Memory B cell (primary cell): ENCODE data around the gene HEBP1.

ENCODE experiments used
- ATAC-seq: fragments of 150-1000 bp; cut with Tn5 transposase; 2 replicates; pipeline ENCODE4 v1.10.0; 2021; ENCODE audit warnings: low read depth, mild to moderate bottlenecking, moderate library complexity
- DNase-seq, 2 donors: peaks; one replicate each; pipeline ENCODE4 v3.0.0; 2022; ENCODE audit warnings: low spot score in 2 of 2
- H3K27ac Mint-ChIP-seq: one replicate; pipeline ENCODE4 v1.8.0; 2022; ENCODE audit warnings: mild to moderate bottlenecking, moderate library complexity, mixed read lengths
- H3K27me3 Mint-ChIP-seq: one replicate; pipeline ENCODE4 v1.8.0; 2022; ENCODE audit warnings: mixed read lengths
- H3K36me3 Mint-ChIP-seq: one replicate; pipeline ENCODE4 v1.8.0; 2022; ENCODE audit warnings: mild to moderate bottlenecking, mixed read lengths
- H3K4me1 Mint-ChIP-seq: one replicate; pipeline ENCODE4 v1.8.0; 2022; ENCODE audit warnings: mixed read lengths
- H3K4me3 Mint-ChIP-seq: one replicate; pipeline ENCODE4 v1.8.0; 2022; ENCODE audit warnings: mild to moderate bottlenecking, moderate library complexity, mixed read lengths
- H3K9me3 Mint-ChIP-seq: one replicate; pipeline ENCODE4 v1.8.0; 2022; ENCODE audit warnings: mixed read lengths

HEBP1 gene

DNA sequence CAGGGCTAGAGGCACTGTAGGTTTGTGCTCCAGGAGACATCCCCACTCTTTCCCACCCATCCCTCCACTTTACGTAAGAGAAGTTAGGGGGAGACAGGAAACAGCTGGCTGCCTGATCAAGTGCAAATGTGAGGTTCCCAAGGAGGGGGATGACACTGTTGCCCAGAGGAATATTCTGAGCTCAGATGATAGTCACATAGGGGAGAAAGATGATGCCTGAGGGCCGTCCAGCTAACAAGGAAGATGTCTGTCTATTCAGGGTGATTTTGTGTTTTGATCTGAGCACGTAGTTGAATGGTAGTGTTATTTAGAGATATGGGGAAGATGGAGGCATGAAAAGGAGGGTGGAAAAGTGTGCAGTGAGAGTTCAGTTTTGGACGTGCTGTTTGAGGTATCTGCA, 34.2 kb downstream of the HEBP1 start:
- peaks cover 11% of the 10 kb centered on the region for H3K27me3 Mint-ChIP-seq
- ATAC-seq (no peak), DNase-seq (no peak)
- H3K9me3 Mint-ChIP-seq = no peaks in the 10 kb centered on the region
- peaks cover 14% of the 10 kb centered on the region for H3K36me3 Mint-ChIP-seq
- no peaks in the 10 kb centered on the region for H3K4me1 Mint-ChIP-seq
- no peak overlapping the region for H3K27ac Mint-ChIP-seq
- H3K4me3 Mint-ChIP-seq = no peak overlapping the region

DNA sequence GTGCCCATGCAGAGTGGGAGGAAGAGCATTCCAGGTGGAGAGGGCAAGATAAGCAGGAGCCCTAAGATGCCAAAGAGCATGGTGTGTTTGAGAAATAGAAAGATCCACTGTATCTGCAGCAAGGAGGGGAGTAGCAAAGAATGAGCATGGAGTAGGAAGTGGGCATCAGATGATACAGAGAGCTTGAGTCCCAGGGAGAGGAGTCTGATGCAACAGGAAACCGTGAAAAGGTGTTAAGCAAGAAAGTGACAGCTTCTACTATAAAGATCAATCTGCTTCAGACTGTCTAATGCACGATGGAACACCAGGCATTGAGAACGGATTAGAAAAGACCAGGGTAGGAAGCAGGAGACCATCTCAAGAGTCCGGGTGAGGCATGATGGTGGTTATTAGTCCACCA, 35.8 kb downstream of the HEBP1 start:
- Mint-ChIP-seq H3K4me1 (no peaks in the 10 kb centered on the region), H3K9me3 (no peaks in the 10 kb centered on the region), H3K27ac (no peak overlapping the region), H3K36me3 (peaks cover 11% of the 10 kb centered on the region), H3K27me3 (peaks cover 11% of the 10 kb centered on the region), H3K4me3 (no peak overlapping the region)
- ATAC-seq = no peak
- DNase-seq = no peak

DNA sequence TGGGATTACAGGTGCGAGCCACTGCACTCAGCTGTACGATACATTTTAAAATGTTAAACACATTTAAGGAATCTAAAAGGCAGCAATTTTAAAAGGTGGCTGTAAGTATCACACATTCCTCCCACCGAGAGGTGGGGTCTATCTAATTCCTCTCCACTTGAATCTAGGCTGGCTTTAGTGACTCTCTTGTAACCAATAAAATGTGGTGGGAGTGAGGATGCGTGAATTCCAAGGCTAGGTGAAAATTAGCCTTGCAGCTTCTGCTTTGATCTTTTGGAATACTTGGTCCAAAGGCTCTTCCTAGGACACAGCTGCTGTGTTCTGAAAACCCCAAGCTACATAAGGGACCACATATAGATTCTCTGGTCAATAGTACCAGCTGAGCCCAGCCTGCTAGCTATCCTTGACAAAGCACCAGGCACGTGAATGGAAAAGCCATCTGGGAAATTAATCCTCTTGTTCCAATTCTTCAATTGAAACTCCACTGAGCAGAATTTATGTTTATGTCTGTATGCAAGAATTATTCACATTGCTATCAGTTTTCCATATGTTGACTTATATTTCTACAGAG, 39.3 kb downstream of the HEBP1 start:
- no peak overlapping the region for H3K27ac Mint-ChIP-seq
- H3K4me3 Mint-ChIP-seq = no peak overlapping the region
- H3K4me1 Mint-ChIP-seq = peaks cover 3% of the 10 kb centered on the region
- ATAC-seq (no peak), DNase-seq (no peak)
- peaks cover 3% of the 10 kb centered on the region for H3K9me3 Mint-ChIP-seq
- peaks cover 17% of the 10 kb centered on the region for H3K27me3 Mint-ChIP-seq
- peaks cover 7% of the 10 kb centered on the region for H3K36me3 Mint-ChIP-seq

GRCh38 chr12:12958886-12959285, 41.2 kb downstream of the HEBP1 start:
- DNase-seq (no peak), ATAC-seq (no peak)
- Mint-ChIP-seq H3K4me1 (peaks cover 3% of the 10 kb centered on the region), H3K27me3 (peaks cover 17% of the 10 kb centered on the region), H3K9me3 (peaks cover 3% of the 10 kb centered on the region), H3K36me3 (peaks cover 7% of the 10 kb centered on the region), H3K27ac (no peak overlapping the region), H3K4me3 (no peak overlapping the region)

- Mint-ChIP-seq H3K27ac (no peak overlapping the region), H3K4me3 (no peak overlapping the region), H3K9me3 (peaks cover 3% of the 10 kb centered on the region), H3K4me1 (peaks cover 3% of the 10 kb centered on the region), H3K36me3 (peaks cover 7% of the 10 kb centered on the region), H3K27me3 (peaks cover 13% of the 10 kb centered on the region)
- ATAC-seq (no peak), DNase-seq (no peak)
Observed at GRCh38 chr12:12954878-12955625, 45.0 kb downstream of the HEBP1 start.

GRCh38 chr12:12954356-12954755, 45.7 kb downstream of the HEBP1 start:
- no peak for ATAC-seq
- no peak overlapping the region for H3K27ac Mint-ChIP-seq
- peaks cover 3% of the 10 kb centered on the region for H3K9me3 Mint-ChIP-seq
- H3K4me1 Mint-ChIP-seq = peaks cover 3% of the 10 kb centered on the region
- peaks cover 20% of the 10 kb centered on the region for H3K27me3 Mint-ChIP-seq
- H3K36me3 Mint-ChIP-seq = peaks cover 9% of the 10 kb centered on the region
- no peak overlapping the region for H3K4me3 Mint-ChIP-seq
- DNase-seq = no peak

GRCh38 chr12:12952036-12952435, 48.0 kb downstream of the HEBP1 start, which contains the start of gene GPRC5D:
GPRC5D (minus strand) TSS chr12:12952170; CDS start chr12:12950384, 1,786 bp downstream.
- DNase-seq = no peak
- no peak for ATAC-seq
- Mint-ChIP-seq H3K36me3 (peaks cover 9% of the 10 kb centered on the region), H3K27me3 (peaks cover 19% of the 10 kb centered on the region), H3K27ac (no peak within 1 kb of the TSS), H3K9me3 (peaks cover 3% of the 10 kb centered on the region), H3K4me3 (peak within 1 kb of the TSS; percentile 37), H3K4me1 (peaks cover 3% of the 10 kb centered on the region)

DNA sequence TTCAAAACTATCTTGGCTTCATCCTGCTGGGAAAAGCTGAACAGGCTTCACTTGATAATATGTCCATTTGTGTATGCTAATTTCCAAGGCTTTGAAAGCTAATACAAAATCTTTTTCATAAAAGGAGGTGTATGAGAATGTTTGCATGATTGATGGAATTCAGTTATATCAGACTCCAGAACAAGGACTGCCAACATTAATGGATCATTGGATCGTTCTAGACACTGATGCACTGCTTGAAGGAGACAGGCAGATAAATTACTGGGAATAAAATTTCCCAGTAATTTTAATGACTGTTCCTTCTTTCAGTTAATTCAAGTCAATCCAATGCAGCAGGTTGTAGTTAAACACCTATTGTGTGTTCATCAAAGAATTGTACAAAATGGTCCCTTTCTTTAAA, 48.6 kb downstream of the HEBP1 start:
- H3K4me1 Mint-ChIP-seq = peaks cover 3% of the 10 kb centered on the region
- no peak for DNase-seq
- H3K4me3 Mint-ChIP-seq = no peak overlapping the region
- H3K27ac Mint-ChIP-seq = no peak overlapping the region
- H3K9me3 Mint-ChIP-seq = peaks cover 3% of the 10 kb centered on the region
- ATAC-seq = no peak
- H3K27me3 Mint-ChIP-seq = peaks cover 21% of the 10 kb centered on the region
- peaks cover 9% of the 10 kb centered on the region for H3K36me3 Mint-ChIP-seq

GRCh38 chr12:12947902-12948301, 52.2 kb downstream of the HEBP1 start:
- Mint-ChIP-seq H3K27ac (no peak overlapping the region), H3K36me3 (peaks cover 4% of the 10 kb centered on the region), H3K4me1 (peaks cover 3% of the 10 kb centered on the region), H3K9me3 (no peaks in the 10 kb centered on the region), H3K4me3 (no peak overlapping the region), H3K27me3 (peaks cover 16% of the 10 kb centered on the region)
- ATAC-seq = no peak
- no peak for DNase-seq

DNA sequence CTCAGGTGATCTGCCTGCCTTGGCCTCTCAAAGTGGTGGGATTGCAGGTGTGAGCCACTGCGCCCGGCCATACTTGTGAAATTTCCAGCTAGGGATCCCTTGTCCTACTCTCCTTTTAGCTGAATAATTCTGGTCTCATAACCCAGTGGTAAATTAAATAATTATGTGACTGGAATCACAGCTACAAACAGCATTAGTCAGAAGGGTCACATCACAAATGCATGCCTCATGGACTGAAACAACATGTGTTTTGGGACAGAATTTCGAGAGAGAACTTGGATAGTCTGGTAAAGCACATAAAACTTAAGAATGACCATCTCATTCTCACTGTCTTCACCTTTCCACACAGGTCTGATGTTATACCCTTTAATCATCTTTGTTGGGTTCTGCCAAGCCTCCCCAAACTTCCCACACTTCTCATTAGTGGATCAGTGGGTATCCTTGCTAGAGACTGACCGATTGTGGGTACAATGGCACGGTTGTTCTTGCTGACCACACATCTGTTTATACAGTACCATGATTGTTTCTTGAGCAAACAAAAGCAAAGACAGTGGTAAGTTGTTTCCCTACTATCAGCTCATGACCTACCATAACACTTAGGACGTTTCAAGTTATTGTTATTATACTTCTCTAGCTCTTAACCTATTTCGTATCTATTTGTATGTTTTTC, 53.2 kb downstream of the HEBP1 start:
- DNase-seq (no peak), ATAC-seq (no peak)
- no peak overlapping the region for H3K4me3 Mint-ChIP-seq
- no peak overlapping the region for H3K27ac Mint-ChIP-seq
- H3K9me3 Mint-ChIP-seq = no peaks in the 10 kb centered on the region
- H3K27me3 Mint-ChIP-seq = peaks cover 16% of the 10 kb centered on the region
- H3K4me1 Mint-ChIP-seq = peaks cover 3% of the 10 kb centered on the region
- peaks cover 4% of the 10 kb centered on the region for H3K36me3 Mint-ChIP-seq

GRCh38 chr12:12945591-12945990, 54.5 kb downstream of the HEBP1 start:
- peaks cover 3% of the 10 kb centered on the region for H3K4me1 Mint-ChIP-seq
- DNase-seq (no peak), ATAC-seq (no peak)
- peaks cover 4% of the 10 kb centered on the region for H3K36me3 Mint-ChIP-seq
- no peak overlapping the region for H3K27ac Mint-ChIP-seq
- no peak overlapping the region for H3K4me3 Mint-ChIP-seq
- no peaks in the 10 kb centered on the region for H3K9me3 Mint-ChIP-seq
- peaks cover 16% of the 10 kb centered on the region for H3K27me3 Mint-ChIP-seq

DNA sequence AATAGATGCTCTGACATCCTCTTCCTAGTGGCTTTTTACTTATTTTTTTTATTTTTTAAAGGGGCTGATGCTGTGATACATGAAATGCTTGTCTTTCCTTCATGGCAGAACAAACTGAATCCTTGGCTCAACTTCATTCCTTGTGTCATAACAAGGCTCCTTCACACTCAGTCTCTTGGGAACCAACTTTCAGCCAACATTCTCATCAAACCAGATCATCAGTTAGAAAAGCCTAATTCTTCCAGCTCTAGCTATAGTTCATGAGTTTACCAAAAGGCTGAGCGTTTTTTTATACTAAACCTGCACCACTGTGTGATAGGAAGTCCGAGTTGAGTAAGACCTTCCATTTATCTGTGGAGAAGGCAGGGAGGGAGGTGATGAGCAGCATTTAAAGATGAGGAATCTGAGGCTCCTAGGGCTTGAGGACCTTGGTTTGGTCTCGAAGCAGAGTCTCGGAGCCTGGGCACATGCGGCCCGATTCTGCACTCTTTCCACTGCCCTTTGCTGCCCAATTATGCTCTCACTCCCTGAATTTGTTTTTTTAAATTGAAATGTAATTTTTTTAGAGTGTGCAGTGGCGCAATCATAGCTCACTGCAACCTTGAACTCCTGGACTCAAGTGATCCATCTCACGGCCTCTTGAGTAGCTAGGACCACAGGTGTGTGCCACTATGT, 56.3 kb downstream of the HEBP1 start:
- H3K9me3 Mint-ChIP-seq = no peaks in the 10 kb centered on the region
- ATAC-seq = no peak
- H3K4me1 Mint-ChIP-seq = peaks cover 3% of the 10 kb centered on the region
- peaks cover 2% of the 10 kb centered on the region for H3K36me3 Mint-ChIP-seq
- DNase-seq = no peak
- H3K27ac Mint-ChIP-seq = no peak overlapping the region
- peaks cover 6% of the 10 kb centered on the region for H3K27me3 Mint-ChIP-seq
- no peak overlapping the region for H3K4me3 Mint-ChIP-seq

DNA sequence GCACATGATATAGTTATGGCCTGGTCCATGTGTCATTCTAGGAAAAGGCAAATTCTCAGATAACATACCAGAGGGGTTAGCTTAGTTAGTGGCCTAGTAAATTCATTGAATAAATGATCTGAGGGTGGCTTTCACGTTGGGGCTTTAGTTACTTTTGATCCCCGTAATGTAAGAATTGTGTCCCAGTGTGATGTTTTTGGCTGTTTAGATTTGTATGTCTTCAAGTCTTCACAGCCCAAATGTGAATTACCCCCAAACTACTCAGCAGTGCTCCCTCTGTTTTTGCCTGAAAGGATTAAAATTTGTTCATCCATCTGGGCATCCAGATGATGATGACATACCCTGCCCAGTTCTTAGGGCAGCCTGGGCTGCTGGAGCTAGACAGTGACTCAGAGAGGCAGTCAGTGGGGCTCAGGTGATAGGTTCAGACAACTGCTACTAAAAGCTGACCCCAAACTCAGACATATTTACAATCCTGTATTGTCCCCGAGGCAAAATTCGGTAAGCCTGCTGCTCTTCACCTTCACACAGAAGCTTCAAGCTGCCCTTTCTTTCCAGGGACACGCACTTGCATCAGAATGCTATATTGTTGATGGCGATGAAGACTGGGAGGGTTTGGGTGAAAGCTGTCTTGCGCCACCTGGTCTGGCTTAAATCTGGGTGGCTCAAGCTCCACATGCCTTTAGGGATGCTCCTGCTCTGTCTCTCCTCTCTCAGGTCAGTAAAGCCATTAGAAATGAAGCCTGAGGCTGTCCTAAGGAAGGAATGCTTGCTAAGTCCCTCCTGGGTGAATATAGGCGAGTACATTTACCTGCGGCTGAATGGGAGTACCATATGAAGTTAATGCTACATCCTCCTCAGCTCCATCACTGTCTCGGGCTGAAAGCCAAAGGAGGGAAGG, 58.4 kb downstream of the HEBP1 start:
- Mint-ChIP-seq H3K9me3 (no peaks in the 10 kb centered on the region), H3K27me3 (peaks cover 2% of the 10 kb centered on the region), H3K27ac (no peak overlapping the region), H3K4me1 (peaks cover 3% of the 10 kb centered on the region), H3K4me3 (no peak overlapping the region), H3K36me3 (peaks cover 2% of the 10 kb centered on the region)
- ATAC-seq = no peak
- DNase-seq = no peak
